Activated CD8-positive, alpha-beta T cell treated with anti-CD3 and anti-CD28 coated beads, Interleukin-2, amount 10 ng/mL, durations not matched to agents 7 days and 5 days (primary cell): ENCODE data around the gene ABCD3. TPM values are rescaled to one million over a fixed set of nuclear protein-coding genes. Genes with fewer than 3 reads are reported as not detected.

Experiments used
- ATAC-seq: fragments of 150-1000 bp; cut with Tn5 transposase; one replicate; pipeline ENCODE4 v1.10.0; 2021; ENCODE audit warnings: moderate library complexity
- CTCF ChIA-PET: fragments of 350-600 bp; sonication (Branson Sonifier 250); formaldehyde crosslinking; loops from one replicate; lab custom pipeline; 2021; ENCODE audit warnings: antibody characterized with exemption; lab: Charles Lee
- POLR2A ChIA-PET: fragments of 350-600 bp; sonication (Branson Sonifier 250); formaldehyde crosslinking; loops from one replicate; lab custom pipeline; 2021; ENCODE audit warnings: antibody characterized with exemption; lab: Charles Lee
- DNase-seq: peaks from one replicate; pipeline ENCODE4 v3.0.0-alpha.2; 2020
- H3K27ac Mint-ChIP-seq: one replicate; pipeline ENCODE4 v1.8.0; 2021; ENCODE audit warnings: mild to moderate bottlenecking, mixed read lengths
- H3K27me3 Mint-ChIP-seq: one replicate; pipeline ENCODE4 v1.8.0; 2021; ENCODE audit warnings: low read depth, mixed read lengths
- H3K36me3 Mint-ChIP-seq: one replicate; pipeline ENCODE4 v1.8.0; 2021; ENCODE audit warnings: low read depth, mixed read lengths
- H3K4me1 Mint-ChIP-seq: one replicate; pipeline ENCODE4 v1.8.0; 2021; ENCODE audit warnings: low read depth, mixed read lengths
- H3K4me3 Mint-ChIP-seq: one replicate; pipeline ENCODE4 v1.8.0; 2021; ENCODE audit warnings: mild to moderate bottlenecking, mixed read lengths
- H3K9me3 Mint-ChIP-seq: one replicate; pipeline ENCODE4 v1.8.0; 2022; ENCODE audit warnings: mixed read lengths; ENCODE audit not compliant: insufficient read depth
- total RNA-seq, 2 experiments: library from RNA; stranded (reverse); gene quantifications; one replicate each; pipeline ENCODE4 v1.2.3, GENCODE V29; 2021

ABCD3 gene
- total RNA-seq, 2 experiments from 2014 or later: 25.0 to 25.2 TPM

DNA sequence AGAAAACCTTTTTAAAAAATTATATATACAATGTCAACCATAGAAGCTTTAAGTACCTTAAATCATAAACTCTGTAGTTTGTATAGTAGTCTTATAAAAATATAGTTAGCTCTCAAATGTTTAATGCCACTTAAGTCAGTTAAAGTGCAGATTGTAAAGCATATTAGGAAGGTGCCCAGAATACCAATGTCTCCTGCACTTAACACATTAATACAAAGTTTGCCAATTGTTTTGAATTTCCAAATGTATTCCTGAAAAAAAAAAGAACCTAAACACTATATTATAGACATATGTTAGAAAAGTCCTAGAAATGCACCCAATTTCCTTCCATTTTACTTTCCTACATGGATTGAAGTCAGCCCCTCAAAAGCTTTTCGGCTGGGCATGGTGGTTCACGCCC is 111.2 kb downstream of the ABCD3 start:
- H3K4me3 Mint-ChIP-seq: no peak overlapping the region
- H3K27ac Mint-ChIP-seq: no peak overlapping the region
- ATAC-seq (no peak), DNase-seq (no peak)
- no peaks in the 10 kb centered on the region for H3K9me3 Mint-ChIP-seq
- CTCF ChIA-PET: interaction anchor here (0.7 kb wide), 1 partner anchor 64 kb away, joined by 3 read pairs; no protein-coding TSS in a partner anchor
- POLR2A ChIA-PET: no interaction called here
- H3K27me3 Mint-ChIP-seq: peaks cover 16% of the 10 kb centered on the region
- H3K4me1 Mint-ChIP-seq: no peaks in the 10 kb centered on the region
- H3K36me3 Mint-ChIP-seq: no peaks in the 10 kb centered on the region

DNA sequence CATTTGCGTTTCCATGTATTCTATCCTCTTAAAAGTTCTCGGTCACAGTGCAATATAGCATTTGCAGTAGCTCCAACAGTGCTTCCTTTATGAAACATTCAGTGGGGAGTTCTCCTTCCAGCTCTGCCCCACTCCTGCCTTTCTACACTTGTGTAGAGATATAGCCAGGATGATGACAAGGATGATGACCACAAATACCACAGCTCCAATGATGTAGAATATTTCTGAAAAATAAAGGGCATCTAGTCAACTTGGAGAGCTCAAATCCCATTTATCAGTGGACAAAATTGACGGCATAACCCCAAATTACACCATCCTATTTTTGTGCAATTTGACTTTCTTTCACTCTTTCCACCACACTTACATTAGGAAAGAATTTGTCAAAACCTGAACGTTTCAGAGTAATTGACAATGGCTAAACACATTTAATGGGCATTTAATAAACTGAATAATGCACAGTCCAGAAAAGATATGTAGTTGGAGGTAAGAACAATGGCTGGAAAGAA is 112.2 kb downstream of the ABCD3 start:
- Mint-ChIP-seq H3K4me1 (no peaks in the 10 kb centered on the region), H3K27me3 (peaks cover 8% of the 10 kb centered on the region), H3K36me3 (no peaks in the 10 kb centered on the region), H3K27ac (no peak overlapping the region), H3K4me3 (no peak overlapping the region), H3K9me3 (no peaks in the 10 kb centered on the region)
- CTCF ChIA-PET: no interaction called here
- ATAC-seq (no peak), DNase-seq (no peak)
- POLR2A ChIA-PET: no interaction called here

DNA sequence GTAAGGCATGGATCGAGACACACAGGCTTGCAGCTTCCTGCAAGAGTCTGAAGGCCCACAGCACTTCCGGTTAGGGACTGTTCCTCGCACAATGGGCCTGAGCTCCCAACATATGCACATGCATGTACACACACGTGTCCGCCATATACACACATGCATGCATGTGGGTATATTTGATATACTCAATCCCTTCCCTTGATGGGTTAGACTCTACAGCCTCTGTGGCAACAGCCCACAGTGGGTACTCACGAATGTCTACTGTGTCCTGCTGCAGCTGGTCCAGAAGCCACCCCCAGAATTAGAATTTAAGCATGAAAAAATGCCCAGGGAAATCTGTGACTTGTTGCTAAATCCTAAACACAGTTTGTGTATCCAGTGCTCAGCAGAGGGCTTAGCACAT is 113.5 kb downstream of the ABCD3 start:
- Mint-ChIP-seq H3K27ac (no peak overlapping the region), H3K4me1 (no peaks in the 10 kb centered on the region), H3K9me3 (no peaks in the 10 kb centered on the region), H3K27me3 (peaks cover 5% of the 10 kb centered on the region), H3K4me3 (no peak overlapping the region), H3K36me3 (no peaks in the 10 kb centered on the region)
- POLR2A ChIA-PET: no interaction called here
- DNase-seq: no peak
- CTCF ChIA-PET: no interaction called here
- no peak for ATAC-seq

DNA sequence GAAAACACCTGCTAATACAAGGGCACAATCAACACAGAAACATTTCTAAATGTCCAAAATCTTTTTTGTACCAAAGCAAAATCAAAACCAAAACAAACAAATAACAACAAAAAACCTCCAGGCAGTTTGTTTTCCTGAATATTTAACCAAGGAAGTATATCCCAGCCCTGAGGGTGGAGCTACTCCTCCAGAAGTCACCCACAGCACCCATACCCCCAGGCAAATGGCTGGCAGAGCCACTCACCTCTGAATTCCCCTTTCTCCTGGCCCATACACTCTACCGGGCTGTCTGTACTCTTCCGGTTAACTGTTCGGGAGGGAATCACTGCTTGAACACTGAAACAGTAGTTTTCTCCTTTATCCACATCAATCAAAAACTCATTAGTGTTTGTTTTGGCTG is 113.9 kb downstream of the ABCD3 start:
- H3K9me3 Mint-ChIP-seq: no peaks in the 10 kb centered on the region

DNA sequence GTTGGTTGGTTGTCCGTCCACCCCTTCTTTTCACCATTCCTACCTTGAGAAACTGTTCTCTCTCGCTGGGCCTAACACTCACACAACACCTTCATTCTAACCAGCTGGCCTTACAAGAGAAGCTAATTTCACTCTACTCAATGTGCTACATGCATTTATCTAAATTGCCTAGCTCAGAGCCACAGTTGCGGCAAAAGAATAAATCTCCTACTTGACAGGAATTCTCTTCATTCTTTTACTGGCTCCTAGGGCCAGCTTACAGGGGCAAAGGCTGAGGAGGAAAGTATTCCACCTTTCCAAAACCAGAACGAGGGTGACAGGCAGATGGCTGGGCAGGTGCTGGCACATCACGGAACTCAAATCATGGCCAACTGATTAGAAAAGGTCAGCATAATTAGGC is 116.9 kb downstream of the ABCD3 start:
- POLR2A ChIA-PET: no interaction called here
- Mint-ChIP-seq H3K4me3 (no peak overlapping the region), H3K27ac (no peak overlapping the region), H3K36me3 (no peaks in the 10 kb centered on the region), H3K9me3 (no peaks in the 10 kb centered on the region), H3K4me1 (no peaks in the 10 kb centered on the region), H3K27me3 (peaks cover 26% of the 10 kb centered on the region)
- no peak for ATAC-seq
- DNase-seq: no peak
- CTCF ChIA-PET: no interaction called here

More for the DNA sequence above, 113.9 kb downstream of the ABCD3 start:
- Mint-ChIP-seq H3K4me1 (no peaks in the 10 kb centered on the region), H3K4me3 (no peak overlapping the region), H3K36me3 (no peaks in the 10 kb centered on the region), H3K27me3 (peaks cover 7% of the 10 kb centered on the region), H3K27ac (no peak overlapping the region)
- DNase-seq (no peak), ATAC-seq (no peak)
- ChIA-PET POLR2A (no interaction called here), CTCF (no interaction called here)

DNA sequence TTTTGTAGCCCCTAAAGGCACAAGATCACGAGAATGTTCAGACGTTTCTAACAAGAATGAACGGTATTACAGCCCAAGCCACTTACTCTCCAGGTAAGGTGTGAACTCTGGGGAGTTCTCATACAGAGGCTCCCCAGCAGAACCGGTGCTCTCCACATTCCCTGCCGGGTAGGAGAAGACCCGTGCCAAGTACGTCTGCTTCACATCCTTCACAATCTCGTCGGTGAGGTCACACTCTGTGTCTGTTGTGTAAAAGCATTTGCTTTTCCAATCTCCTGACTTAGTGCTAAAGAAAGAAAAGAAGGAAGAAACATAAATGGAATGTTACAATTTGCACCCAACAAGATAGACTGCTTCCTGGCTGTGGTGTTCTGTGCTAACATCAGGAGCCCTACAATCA is 117.7 kb downstream of the ABCD3 start:
- peaks cover 2% of the 10 kb centered on the region for H3K4me1 Mint-ChIP-seq
- CTCF ChIA-PET: no interaction called here
- ATAC-seq (no peak), DNase-seq (no peak)
- H3K27ac Mint-ChIP-seq: no peak overlapping the region
- no peak overlapping the region for H3K4me3 Mint-ChIP-seq
- POLR2A ChIA-PET: no interaction called here
- no peaks in the 10 kb centered on the region for H3K36me3 Mint-ChIP-seq
- no peaks in the 10 kb centered on the region for H3K9me3 Mint-ChIP-seq
- peaks cover 34% of the 10 kb centered on the region for H3K27me3 Mint-ChIP-seq

DNA sequence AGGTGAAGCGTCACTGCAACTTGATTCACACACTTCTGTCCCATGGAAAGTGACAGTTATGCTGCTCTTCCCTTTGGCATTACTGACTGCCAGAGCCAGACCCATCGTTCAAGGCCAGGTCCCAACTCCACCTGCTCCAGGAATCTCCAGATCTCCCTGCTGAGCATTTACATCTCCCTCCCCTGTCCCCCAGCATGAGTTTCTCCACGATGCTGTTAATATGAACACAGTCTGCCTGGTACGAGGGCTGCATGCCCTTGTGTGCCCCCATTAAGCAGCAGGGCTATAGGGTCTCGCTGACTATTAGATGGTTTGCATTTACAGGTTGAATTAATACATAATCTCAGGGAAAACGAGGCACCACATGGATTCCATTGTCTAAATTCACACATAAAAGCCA is 119.1 kb downstream of the ABCD3 start:
- ChIA-PET CTCF (no interaction called here), POLR2A (no interaction called here)
- ATAC-seq (no peak), DNase-seq (no peak)
- no peak overlapping the region for H3K27ac Mint-ChIP-seq
- H3K4me1 Mint-ChIP-seq: peaks cover 10% of the 10 kb centered on the region
- no peak overlapping the region for H3K4me3 Mint-ChIP-seq
- no peaks in the 10 kb centered on the region for H3K9me3 Mint-ChIP-seq
- no peaks in the 10 kb centered on the region for H3K36me3 Mint-ChIP-seq
- peaks cover 36% of the 10 kb centered on the region for H3K27me3 Mint-ChIP-seq

DNA sequence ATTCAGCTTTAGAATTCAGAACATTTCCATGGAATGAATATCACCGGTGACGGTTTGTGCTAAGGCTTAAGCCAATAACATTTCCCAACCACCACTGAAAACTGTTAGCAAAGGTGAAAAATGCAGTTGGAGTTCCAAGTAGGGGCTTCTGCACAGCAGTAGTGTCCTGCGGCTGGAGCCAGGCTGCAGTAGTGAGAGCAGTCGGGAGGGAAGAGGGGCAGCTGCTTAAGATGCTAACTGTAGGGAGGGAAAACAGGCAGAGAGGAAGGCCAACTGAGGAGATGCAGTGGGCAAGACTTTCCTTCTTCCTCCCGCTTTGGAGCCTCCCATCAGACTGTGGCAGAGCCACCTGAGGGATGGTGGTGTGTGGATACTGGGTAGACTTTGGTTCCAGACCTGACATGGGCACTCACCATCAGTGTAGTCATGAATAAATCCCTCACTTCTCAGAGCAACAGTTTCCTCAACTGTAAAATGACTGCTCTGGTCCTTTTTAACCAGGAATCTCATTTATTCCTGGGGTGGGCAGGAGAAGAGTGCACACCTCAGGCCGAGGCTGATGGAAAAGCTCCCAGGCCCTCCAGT is 120.1 kb downstream of the ABCD3 start:
- Mint-ChIP-seq H3K36me3 (no peaks in the 10 kb centered on the region), H3K9me3 (no peaks in the 10 kb centered on the region), H3K27me3 (peaks cover 37% of the 10 kb centered on the region), H3K4me3 (no peak overlapping the region), H3K4me1 (peaks cover 20% of the 10 kb centered on the region), H3K27ac (no peak overlapping the region)
- DNase-seq (no peak), ATAC-seq (no peak)
- ChIA-PET POLR2A (no interaction called here), CTCF (interaction anchor here (1.3 kb wide), 1 partner anchor 24 kb away, joined by 4 read pairs; no protein-coding TSS in a partner anchor)

DNA sequence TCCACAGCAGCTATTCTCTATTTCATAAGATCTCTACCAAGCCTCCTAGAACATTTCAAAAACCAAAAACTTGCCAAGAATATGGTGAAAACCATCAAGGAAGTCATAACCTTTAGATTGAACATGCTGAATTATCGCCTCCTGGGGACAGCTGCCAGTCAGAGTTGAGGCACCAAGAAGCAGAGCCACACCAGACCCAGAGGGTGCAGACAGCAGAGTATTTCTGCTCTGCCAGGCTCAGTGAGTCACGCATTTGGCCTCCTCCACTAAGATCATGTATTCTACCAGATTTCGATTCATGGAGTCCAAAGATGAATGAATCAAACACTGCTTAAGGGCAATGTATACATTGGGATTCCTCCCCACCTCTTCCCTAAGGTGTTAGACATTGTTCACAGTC is 121.3 kb downstream of the ABCD3 start:
- Mint-ChIP-seq H3K27ac (no peak overlapping the region), H3K27me3 (peaks cover 45% of the 10 kb centered on the region), H3K4me1 (peaks cover 20% of the 10 kb centered on the region), H3K9me3 (no peaks in the 10 kb centered on the region), H3K4me3 (no peak overlapping the region), H3K36me3 (no peaks in the 10 kb centered on the region)
- no peak for ATAC-seq
- POLR2A ChIA-PET: no interaction called here
- no peak for DNase-seq
- CTCF ChIA-PET: no interaction called here

DNA sequence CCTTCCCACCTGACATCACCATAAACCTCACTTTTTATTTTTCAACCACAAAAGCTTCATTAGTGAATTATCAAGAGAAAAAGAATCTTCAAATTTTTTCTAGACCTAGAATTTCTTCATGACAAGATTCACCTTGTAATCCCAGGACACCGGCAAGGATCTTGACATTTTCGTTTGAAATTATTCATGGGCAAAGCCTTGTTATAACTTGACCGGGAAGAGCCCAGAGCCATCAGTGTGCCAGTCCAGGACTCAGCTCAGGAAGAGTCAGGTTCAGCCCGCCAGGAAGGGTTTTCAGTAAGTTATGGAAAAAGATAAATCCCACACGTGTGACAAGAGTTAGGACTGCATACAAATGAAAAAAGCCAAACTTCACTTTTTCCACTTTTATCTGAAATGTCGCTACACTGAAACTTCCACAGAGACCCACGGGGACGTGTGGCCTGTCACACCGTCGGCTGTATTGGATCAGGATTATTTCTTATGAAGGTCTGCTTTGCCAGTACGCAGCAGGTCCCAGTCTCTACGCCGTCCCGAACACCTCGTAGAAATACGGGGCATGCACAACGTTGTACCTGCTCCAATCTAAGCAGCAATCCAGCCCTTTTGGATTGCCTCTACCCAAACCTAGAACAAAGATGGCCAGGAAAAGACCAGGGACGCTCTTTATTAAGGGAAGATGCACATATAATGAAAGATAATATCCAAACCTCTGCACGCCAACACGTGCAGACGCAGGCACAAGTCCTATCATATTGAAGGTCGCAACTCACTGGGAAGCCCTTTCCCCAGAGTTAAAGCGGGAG is 122.5 kb downstream of the ABCD3 start:
- H3K4me3 Mint-ChIP-seq: peak overlapping the region; percentile 79
- no peak for DNase-seq
- no peaks in the 10 kb centered on the region for H3K36me3 Mint-ChIP-seq
- CTCF ChIA-PET: no interaction called here
- H3K27me3 Mint-ChIP-seq: peaks cover 53% of the 10 kb centered on the region
- no peaks in the 10 kb centered on the region for H3K9me3 Mint-ChIP-seq
- no peak overlapping the region for H3K27ac Mint-ChIP-seq
- no peak for ATAC-seq
- H3K4me1 Mint-ChIP-seq: peaks cover 20% of the 10 kb centered on the region
- POLR2A ChIA-PET: no interaction called here

DNA sequence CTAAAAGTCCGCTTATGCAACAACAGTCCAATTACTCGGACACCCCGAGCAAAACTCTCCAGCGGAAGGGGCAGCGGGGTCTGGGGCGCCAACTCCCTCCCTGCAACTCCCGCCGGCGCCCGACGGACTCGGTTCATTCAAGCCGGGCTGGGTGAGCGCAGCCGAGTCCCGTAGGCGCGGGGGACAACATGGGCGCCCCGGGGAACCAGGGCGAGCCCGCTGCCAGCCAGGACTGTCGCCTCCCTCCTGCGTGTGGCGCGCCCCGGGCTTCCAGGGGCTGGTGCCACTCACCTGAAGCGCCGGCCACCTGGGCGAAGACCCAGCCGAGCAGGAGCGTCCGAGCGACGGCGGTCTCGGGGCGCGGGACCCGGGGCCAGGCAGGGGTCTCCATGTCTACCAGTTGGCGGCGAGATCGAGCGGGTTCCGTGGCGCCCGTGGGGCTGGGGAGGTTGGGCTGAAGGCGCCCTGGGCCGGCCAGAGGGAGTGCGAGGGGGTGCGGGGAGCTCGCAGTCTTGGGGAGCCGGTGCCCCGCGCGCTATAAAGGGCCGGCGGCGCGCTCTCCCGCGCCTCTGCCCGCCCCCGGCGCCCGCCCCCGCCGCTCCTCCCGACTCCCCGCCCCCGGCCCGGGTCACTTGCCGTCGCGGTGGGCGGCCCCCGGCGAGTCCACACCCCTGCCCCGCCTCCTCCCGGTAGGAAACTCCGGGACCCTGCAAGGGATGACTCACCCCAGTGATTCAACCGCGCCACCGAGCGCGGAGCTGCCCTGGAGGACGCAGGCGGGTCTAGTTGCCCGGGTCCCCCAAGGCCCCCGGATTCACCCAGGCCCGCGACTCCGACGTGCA is 123.3 kb downstream of the ABCD3 start, which contains the start of gene F3:
Gene F3, minus strand, starts transcription at position 514 of the 842 bp plus-strand sequence. Its CDS starts 123 bp downstream, at position 391.
- CTCF ChIA-PET: interaction anchor here (1.7 to 1.9 kb wide), 2 partner anchors 21 to 60 kb away, joined by 7 to 10 read pairs; no protein-coding TSS in a partner anchor
- peak within 1 kb of the TSS; percentile 79 for H3K4me3 Mint-ChIP-seq
- peak; percentile 94 for ATAC-seq
- H3K9me3 Mint-ChIP-seq: no peaks in the 10 kb centered on the region
- POLR2A ChIA-PET: no interaction called here
- no peak within 1 kb of the TSS for H3K27ac Mint-ChIP-seq
- DNase-seq: peak; percentile 75
- peaks cover 55% of the 10 kb centered on the region for H3K27me3 Mint-ChIP-seq
- H3K36me3 Mint-ChIP-seq: no peaks in the 10 kb centered on the region
- peaks cover 20% of the 10 kb centered on the region for H3K4me1 Mint-ChIP-seq
